GM18858 (cell line): ENCODE data around the gene FAN1.
"Not testable (repeated sequence)": the region's sequence is repeated elsewhere in the genome, so short reads cannot be mapped to it uniquely, and the experiment has no call there.

Experiments
- ATAC-seq: cut with Tn5 transposase; IDR thresholded peaks from one replicate; pipeline ENCODE4 v1.9.1; 2021; ENCODE audit not compliant: unreplicated experiment

Gene FAN1

DNA sequence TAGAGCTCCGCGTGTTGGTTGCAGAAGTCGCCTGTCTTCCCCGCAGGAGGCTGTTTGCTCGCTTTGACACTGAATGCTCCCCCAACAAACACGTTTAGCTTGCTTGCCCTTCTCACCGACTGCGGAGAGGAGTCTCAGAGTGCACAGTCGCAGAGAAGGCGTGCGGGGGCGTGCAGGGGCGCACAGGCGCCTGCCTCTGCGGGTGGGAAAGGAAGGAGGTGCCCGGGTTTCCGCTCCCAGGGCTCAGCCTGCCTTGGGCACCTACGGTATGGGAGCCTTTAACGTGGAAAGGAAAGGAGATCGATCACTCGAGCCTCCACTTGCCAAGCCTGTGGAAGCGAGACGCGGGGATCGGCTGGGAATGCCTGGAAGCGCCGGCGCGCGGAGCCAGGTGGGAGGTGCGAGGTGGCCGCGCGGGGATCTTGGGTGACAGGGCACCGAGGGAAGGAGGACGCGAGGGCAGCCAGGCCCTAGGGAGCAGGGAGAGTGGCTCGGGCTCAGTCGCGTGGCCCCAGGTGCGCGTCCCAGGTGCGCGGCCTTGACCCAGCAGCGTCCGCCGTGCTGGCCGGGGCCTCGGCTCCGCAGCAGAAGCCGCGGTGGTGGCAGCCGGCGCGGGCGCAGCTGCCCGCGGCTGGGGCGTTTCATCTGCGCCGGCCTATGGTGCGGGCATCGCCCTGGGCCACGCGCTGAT, at the start of gene FAN1:
FAN1 (plus strand) TSS at position 419 of the 691 bp plus-strand sequence. CDS start 749 bp downstream, outside the sequence.
- peak; percentile 67 for ATAC-seq

DNA sequence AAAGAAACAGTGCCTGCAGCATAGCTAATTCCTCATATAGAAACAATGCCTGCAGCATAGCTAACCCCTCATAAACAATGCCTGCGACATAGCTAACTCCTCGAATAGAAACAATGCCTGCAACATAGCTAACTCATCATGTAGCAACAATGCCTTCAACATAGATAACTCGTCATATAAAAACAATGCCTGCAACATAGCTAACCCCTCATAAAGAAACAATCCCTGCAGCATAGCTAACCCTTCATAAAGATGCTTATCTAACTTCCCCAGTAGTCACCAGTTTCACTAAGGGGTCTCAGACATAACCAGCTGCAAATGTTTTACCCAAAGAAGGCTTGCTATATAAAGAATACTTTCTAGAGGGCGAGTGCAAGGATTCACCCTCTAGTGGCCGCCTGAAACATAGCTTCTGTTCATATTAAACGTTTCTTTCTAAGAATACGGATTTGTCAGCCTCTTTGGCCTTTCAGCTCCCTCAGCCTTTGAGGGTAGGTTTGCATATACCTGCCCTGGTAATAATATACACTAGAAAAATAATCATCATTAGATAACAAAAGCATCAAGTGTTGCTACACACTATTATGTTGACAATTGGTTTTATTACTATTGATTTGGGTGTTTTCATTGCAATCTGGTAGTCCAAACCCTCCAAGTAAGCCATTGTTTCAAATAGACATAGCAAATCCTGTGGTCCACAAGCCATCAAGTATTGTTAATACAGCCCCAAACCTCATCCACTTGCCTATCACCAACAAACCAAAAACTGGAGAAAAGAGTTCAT, 44.4 kb upstream of the FAN1 start:
- no peak for ATAC-seq

DNA sequence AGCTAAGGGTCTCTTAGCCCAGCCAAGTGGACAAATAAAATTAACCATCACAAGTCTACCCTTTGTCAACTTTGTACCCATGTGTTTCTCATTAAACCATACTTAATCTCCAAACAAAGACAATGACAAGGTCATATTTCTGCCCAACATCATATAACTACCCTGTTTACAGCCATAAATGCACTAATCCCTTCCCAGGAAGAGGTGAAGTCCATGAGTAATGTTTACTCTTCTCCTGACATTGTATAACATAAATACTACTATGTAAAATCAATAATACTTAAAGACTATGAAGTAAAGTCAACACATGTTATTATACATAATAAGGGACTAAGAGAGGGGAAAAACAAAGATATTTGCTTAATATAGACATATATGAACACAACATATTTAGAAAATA, 38.5 kb upstream of the FAN1 start:
- ATAC-seq = no peak

DNA sequence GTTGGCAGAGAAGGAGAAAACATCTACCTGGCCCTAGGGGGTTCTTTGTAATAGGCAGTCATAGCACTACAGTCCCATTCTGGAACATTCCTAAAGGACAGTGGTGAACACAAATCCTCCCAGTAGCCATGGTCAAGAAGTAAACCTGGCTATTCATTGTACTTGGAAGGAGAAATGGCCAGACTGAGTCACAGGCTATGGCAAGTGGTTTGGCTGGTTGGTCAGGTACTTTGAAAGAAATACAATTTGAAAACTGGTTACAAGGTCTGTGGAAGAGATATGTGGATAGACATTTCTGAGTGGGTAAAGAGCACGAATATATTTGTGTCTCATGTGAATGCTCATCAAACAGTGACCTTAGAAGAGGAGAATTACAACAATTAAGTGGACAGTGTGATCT, 33.0 kb upstream of the FAN1 start:
- no peak for ATAC-seq

- ATAC-seq = no peak
Measured at GRCh38 chr15:30872341-30872748, 31.4 kb upstream of the FAN1 start.

DNA sequence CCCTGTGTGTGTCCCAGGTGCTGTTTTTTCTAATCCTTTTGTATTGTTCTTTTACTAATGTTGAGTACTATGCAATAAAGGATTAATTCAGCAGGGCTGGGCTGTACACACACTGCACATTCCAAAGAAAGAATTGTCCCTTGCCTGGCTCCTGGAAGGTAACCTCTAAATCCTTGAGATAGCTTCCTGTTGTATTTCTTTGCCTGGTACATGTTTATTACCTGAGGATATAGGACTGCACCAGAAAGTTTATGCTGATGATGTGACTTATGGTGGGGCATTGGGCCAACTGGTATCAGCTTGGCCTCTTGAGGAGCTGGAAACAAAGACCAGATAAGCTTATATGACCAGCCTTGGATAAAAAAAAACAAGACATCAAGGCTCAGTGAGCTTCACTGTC, 26.6 kb upstream of the FAN1 start:
- ATAC-seq = no peak

DNA sequence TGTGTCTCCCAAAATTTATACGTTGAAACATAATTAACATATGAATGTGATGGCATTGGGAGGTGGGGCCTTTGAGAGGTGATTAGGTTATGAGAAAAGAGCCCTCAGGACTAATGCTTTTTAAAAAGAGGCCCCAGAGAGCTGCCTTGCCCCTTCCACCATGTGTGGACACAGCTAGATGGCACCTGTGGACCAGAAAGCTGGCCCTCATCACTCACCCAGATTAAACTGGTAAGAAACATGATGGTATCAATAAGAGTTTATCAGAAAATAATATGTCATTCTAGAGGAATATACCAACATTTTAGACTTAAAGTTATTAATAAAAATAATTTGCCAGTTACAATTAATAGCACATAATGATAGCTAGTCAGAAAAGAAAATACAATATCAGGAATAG, 25.2 kb upstream of the FAN1 start:
- ATAC-seq = no peak

GRCh38 chr15:30882849-30883433, 20.8 kb upstream of the FAN1 start:
- no peak for ATAC-seq

DNA sequence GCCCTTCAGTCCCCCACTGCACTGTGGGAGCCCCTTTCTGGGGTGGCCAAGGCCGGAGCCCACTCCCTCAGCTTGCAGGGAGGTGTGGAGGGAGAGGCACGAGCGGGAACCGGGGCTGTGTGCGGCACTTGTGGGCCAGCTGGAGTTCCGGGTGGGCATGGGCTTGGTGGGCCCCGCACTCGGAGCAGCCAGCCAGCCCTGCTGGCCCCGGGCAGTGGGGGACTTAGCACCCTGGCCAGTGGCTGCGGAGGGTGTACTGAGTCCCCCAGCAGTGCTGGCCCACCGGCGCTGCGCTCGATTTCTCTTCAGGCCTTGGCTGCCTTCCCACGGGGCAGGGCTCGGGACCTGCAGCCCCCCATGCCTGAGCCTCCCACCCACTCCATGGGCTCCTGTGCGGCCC, 20.0 kb upstream of the FAN1 start:
- not testable (repeated sequence) for ATAC-seq

- ATAC-seq = no peak
Measured at GRCh38 chr15:30885814-30886213, 17.9 kb upstream of the FAN1 start.

- no peak for ATAC-seq
Measured at GRCh38 chr15:30889196-30889595, 14.5 kb upstream of the FAN1 start.

- ATAC-seq = no peak
Measured at GRCh38 chr15:30895461-30896210, 8.1 kb upstream of the FAN1 start.

DNA sequence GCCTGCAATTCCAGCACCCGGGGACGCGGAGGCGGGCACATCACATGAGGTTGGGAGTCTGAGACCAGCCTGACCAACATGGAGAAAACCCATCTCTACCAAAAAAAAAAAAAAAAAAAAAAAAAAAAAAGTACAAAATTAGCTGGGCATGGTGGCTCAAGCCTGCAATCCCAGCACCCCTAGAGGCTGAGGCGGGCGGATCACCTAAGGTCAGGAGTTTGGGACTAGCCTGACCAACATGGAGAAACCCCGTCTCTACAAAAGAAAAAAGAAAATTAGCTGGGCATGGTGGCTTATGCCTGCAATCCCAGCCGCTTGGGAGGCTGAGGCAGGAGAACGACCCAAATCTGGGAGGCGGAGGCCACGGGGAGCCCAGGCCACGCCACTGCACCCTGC, 7.5 kb upstream of the FAN1 start:
- no peak for ATAC-seq

DNA sequence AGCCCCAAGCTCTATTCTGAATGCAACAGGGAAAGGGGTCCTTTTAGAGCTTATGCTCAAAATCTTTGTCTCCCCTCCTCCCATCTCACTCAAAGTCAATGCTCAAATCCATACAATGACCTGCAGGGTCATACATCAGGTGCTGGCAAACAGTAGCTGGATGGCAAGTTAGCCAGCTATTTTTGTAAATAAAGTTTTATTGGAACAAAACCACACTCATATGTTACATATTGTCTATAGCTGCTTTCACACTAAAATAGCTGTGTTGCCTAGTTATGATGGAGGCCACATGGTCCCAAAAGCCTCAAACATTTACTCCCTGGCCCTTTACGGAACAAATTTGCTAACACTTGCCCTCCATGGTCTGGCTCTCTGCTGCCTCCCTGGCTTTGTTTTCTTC, 1.8 kb upstream of the FAN1 start:
- ATAC-seq = no peak

GRCh38 chr15:30904812-30905211, 1.1 kb downstream of the FAN1 start:
- ATAC-seq = no peak

GRCh38 chr15:30905821-30906220, 2.1 kb downstream of the FAN1 start:
- ATAC-seq = no peak

GRCh38 chr15:30906366-30906765, 2.7 kb downstream of the FAN1 start:
- ATAC-seq = no peak

DNA sequence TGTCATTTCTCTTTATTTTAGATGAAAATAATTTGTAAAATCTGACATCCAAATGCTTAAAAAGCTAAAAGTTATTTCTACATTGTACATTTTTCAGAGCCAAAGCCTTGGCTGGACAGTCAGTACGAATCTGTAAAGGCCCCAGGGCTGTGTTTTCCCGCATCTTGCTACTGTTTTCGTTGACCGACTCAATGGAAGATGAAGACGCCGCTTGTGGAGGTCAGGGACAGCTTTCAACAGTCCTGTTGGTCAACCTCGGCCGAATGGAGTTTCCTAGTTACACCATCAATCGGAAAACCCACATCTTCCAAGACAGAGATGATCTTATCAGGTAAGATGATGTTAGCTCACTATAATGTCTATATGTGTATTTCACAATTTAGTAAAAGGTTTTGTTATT, 10.0 kb downstream of the FAN1 start:
- no peak for ATAC-seq

GRCh38 chr15:30917013-30917412, 13.3 kb downstream of the FAN1 start:
- ATAC-seq = no peak

DNA sequence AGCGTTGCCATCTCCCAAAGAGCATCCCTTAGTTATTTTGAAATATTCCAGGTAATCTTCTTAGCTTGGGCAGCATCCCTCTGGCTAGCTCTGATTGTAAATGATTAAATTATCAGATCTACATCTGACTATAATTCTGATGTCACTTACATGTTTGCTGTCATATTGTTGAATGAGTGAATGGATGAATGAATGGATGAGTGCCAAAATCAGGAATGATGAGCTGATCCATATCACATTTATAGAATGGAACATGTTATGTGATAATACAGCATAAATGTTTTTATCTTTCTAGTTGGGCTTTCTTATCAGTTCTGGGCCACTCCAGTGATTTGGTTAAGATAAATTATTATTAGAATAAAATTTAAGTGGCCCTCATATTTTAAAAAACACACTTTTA, 14.0 kb downstream of the FAN1 start:
- ATAC-seq = no peak

- no peak for ATAC-seq
Measured at GRCh38 chr15:30918366-30918765, 14.7 kb downstream of the FAN1 start.
